Upper lobe of right lung (tissue), 1 donor: ENCODE results near the gene CALHM3. TPM values are rescaled to one million over a fixed set of nuclear protein-coding genes. Genes with fewer than 3 reads are reported as not detected.

ENCODE experiments used
- ATAC-seq: fragments of 200-7000 bp; cut with Tn5 transposase; one replicate; pipeline ENCODE4 v1.9.1; 2020; ENCODE audit warnings: mild to moderate bottlenecking, moderate library complexity
- DNase-seq: peaks from one replicate; pipeline ENCODE4 v3.0.0-alpha.2; 2020
- H3K27ac ChIP-seq: fragments of 200-600 bp; one replicate; pipeline ENCODE4 v1.8.0; 2022
- H3K27me3 ChIP-seq: fragments of 200-600 bp; one replicate; pipeline ENCODE4 v1.8.0; 2022; ENCODE audit warnings: mild to moderate bottlenecking
- H3K36me3 ChIP-seq: fragments of 200-600 bp; one replicate; pipeline ENCODE4 v1.8.0; 2022
- H3K4me1 ChIP-seq: fragments of 200-600 bp; one replicate; pipeline ENCODE4 v1.8.0; 2022
- H3K4me3 ChIP-seq: fragments of 200-600 bp; one replicate; pipeline ENCODE4 v1.8.0; 2022; ENCODE audit warnings: mild to moderate bottlenecking
- H3K9me3 ChIP-seq: fragments of 200-600 bp; one replicate; pipeline ENCODE4 v1.8.0; 2022
- CTCF ChIP-seq: fragments of 200-600 bp; IDR thresholded peaks from one replicate; pipeline ENCODE4 v1.8.0; 2022; ENCODE audit warnings: antibody characterized with exemption
- intact Hi-C: fragments of 100-400 bp; cut with DNase I; formaldehyde crosslinking; loops from one replicate; pipeline ENCODE4 v1.11.0; 2022
- total RNA-seq: library from RNA; stranded (reverse); fragmentation: NEBNext Ultra II Directional; extraction: Animal tissue kit (Norgen Biotek cat#: 25700); gene quantifications from one replicate; pipeline ENCODE4 v1.2.1, GENCODE V29; 2021
- donor health status: DM: no; HTN: yes; CAD: no; lungs with severe emphysema.

Gene CALHM3
- total RNA-seq, 1 donor from 2014 or later = not detected

GRCh38 chr10:103497161-103497915 lies 18.3 kb upstream of the CALHM3 start:
- no peak for DNase-seq
- peaks cover 32% of the 10 kb centered on the region for H3K27me3 ChIP-seq
- no peak for TF ChIP-seq CTCF

GRCh38 chr10:103495321-103495720 lies 16.3 kb upstream of the CALHM3 start:
- Histone ChIP-seq H3K36me3 (no peaks in the 10 kb centered on the region), H3K4me3 (no peak overlapping the region), H3K4me1 (peaks cover 5% of the 10 kb centered on the region), H3K27ac (no peak overlapping the region), H3K27me3 (peaks cover 32% of the 10 kb centered on the region), H3K9me3 (no peaks in the 10 kb centered on the region)
- intact Hi-C loops = no loop called here
- ATAC-seq (no peak), DNase-seq (no peak)
- no peak for TF ChIP-seq CTCF

More at GRCh38 chr10:103497161-103497915, 18.3 kb upstream of the CALHM3 start:
- Histone ChIP-seq H3K9me3 (no peaks in the 10 kb centered on the region), H3K36me3 (no peaks in the 10 kb centered on the region), H3K27ac (no peak overlapping the region), H3K4me1 (peaks cover 5% of the 10 kb centered on the region), H3K4me3 (no peak overlapping the region)
- ATAC-seq = no peak
- intact Hi-C loops = no loop called here

- DNase-seq = no peak
- peaks cover 5% of the 10 kb centered on the region for H3K4me1 ChIP-seq
Measured at GRCh38 chr10:103493916-103494877, 15.2 kb upstream of the CALHM3 start.

GRCh38 chr10:103493362-103493915 lies 14.4 kb upstream of the CALHM3 start, which contains the start of gene NEURL1:
TSS of gene NEURL1 (plus strand) at chr10:103493705. CDS start at chr10:103494388, 683 bp downstream.
- Histone ChIP-seq H3K9me3 (no peaks in the 10 kb centered on the region), H3K27ac (no peak within 1 kb of the TSS), H3K4me3 (peak within 1 kb of the TSS; percentile 46), H3K4me1 (peaks cover 5% of the 10 kb centered on the region), H3K36me3 (no peaks in the 10 kb centered on the region), H3K27me3 (peaks cover 32% of the 10 kb centered on the region)
- ATAC-seq (peak; percentile 9), DNase-seq (no peak)
- no peak for TF ChIP-seq CTCF
- intact Hi-C loops = no loop called here

More at GRCh38 chr10:103493916-103494877, 15.2 kb upstream of the CALHM3 start:
- Histone ChIP-seq H3K27ac (no peak overlapping the region), H3K36me3 (no peaks in the 10 kb centered on the region), H3K9me3 (no peaks in the 10 kb centered on the region), H3K4me3 (peak overlapping the region; percentile 46), H3K27me3 (peaks cover 32% of the 10 kb centered on the region)
- peak; percentile 35 for ATAC-seq
- no peak for TF ChIP-seq CTCF
- intact Hi-C loops = no loop called here

GRCh38 chr10:103492655-103493261 lies 13.7 kb upstream of the CALHM3 start:
- Histone ChIP-seq H3K27me3 (peaks cover 32% of the 10 kb centered on the region), H3K4me3 (no peak overlapping the region), H3K4me1 (peaks cover 5% of the 10 kb centered on the region), H3K9me3 (no peaks in the 10 kb centered on the region), H3K27ac (no peak overlapping the region), H3K36me3 (no peaks in the 10 kb centered on the region)
- ATAC-seq (no peak), DNase-seq (no peak)
- no peak for TF ChIP-seq CTCF
- intact Hi-C loops = no loop called here
